H4 (cell line): ENCODE data around the gene KBTBD13. TPM values are rescaled to one million over a fixed set of nuclear protein-coding genes. Genes with fewer than 3 reads are reported as not detected.

Source experiments
- DNase-seq: peaks from one replicate; pipeline ENCODE4 v3.0.0-alpha.2; 2015; ENCODE audit warnings: low spot score
- total RNA-seq: library from RNA; depleted of rRNA; stranded (reverse); fragments of >200 nt; shearing (Covaris generic); gene quantifications from 2 replicates; pipeline ENCODE4 v1.2.3, GENCODE V29; 2014

KBTBD13 gene
- total RNA-seq, 1 experiment from 2014 or later: not detected

GRCh38 chr15:65051266-65051665, 25.3 kb upstream of the KBTBD13 start:
- DNase-seq: no peak

GRCh38 chr15:65052956-65053355, 23.6 kb upstream of the KBTBD13 start:
- DNase-seq: no peak

GRCh38 chr15:65054333-65055200, 22.0 kb upstream of the KBTBD13 start:
- peak; percentile 63 for DNase-seq

GRCh38 chr15:65055201-65055870, 21.2 kb upstream of the KBTBD13 start:
- peak; percentile 57 for DNase-seq

- no peak for DNase-seq
Measured at GRCh38 chr15:65056106-65056505, 20.4 kb upstream of the KBTBD13 start.

- no peak for DNase-seq
Measured at GRCh38 chr15:65056868-65057548, 19.5 kb upstream of the KBTBD13 start.

- DNase-seq: no peak
Measured at GRCh38 chr15:65057549-65057940, 19.0 kb upstream of the KBTBD13 start.

GRCh38 chr15:65058394-65059368, 17.9 kb upstream of the KBTBD13 start:
- DNase-seq: no peak

GRCh38 chr15:65059369-65059750, 17.2 kb upstream of the KBTBD13 start:
- no peak for DNase-seq

GRCh38 chr15:65059931-65060596, 16.5 kb upstream of the KBTBD13 start:
- no peak for DNase-seq

- no peak for DNase-seq
Measured at GRCh38 chr15:65060641-65061397, 15.7 kb upstream of the KBTBD13 start.

- no peak for DNase-seq
Measured at GRCh38 chr15:65062061-65062460, 14.5 kb upstream of the KBTBD13 start.

GRCh38 chr15:65062726-65063125, 13.8 kb upstream of the KBTBD13 start:
- DNase-seq: no peak

- no peak for DNase-seq
Measured at GRCh38 chr15:65066001-65066634, 10.4 kb upstream of the KBTBD13 start.

- no peak for DNase-seq
Measured at GRCh38 chr15:65066635-65067316, 9.8 kb upstream of the KBTBD13 start.

- DNase-seq: no peak
Measured at GRCh38 chr15:65067317-65067644, 9.3 kb upstream of the KBTBD13 start.

- DNase-seq: no peak
Measured at GRCh38 chr15:65067645-65068402, 8.7 kb upstream of the KBTBD13 start, which contains the start of gene RASL12. RASL12 (minus strand) TSS chr15:65067991; CDS start chr15:65067835, 156 bp downstream.

GRCh38 chr15:65068403-65068788, 8.2 kb upstream of the KBTBD13 start:
- DNase-seq: no peak
